GM21367 (cell line): ENCODE results near the gene STMN3.
A peak's percentile ranks its signal among the peaks of the same experiment; 100 is the strongest.
"Not testable (repeated sequence)": the region's sequence is repeated elsewhere in the genome, so short reads cannot be mapped to it uniquely, and the experiment has no call there.

Experiments used
- ATAC-seq: cut with Tn5 transposase; IDR thresholded peaks from one replicate; pipeline ENCODE4 v1.9.1; 2021; ENCODE audit not compliant: unreplicated experiment

Gene STMN3

DNA sequence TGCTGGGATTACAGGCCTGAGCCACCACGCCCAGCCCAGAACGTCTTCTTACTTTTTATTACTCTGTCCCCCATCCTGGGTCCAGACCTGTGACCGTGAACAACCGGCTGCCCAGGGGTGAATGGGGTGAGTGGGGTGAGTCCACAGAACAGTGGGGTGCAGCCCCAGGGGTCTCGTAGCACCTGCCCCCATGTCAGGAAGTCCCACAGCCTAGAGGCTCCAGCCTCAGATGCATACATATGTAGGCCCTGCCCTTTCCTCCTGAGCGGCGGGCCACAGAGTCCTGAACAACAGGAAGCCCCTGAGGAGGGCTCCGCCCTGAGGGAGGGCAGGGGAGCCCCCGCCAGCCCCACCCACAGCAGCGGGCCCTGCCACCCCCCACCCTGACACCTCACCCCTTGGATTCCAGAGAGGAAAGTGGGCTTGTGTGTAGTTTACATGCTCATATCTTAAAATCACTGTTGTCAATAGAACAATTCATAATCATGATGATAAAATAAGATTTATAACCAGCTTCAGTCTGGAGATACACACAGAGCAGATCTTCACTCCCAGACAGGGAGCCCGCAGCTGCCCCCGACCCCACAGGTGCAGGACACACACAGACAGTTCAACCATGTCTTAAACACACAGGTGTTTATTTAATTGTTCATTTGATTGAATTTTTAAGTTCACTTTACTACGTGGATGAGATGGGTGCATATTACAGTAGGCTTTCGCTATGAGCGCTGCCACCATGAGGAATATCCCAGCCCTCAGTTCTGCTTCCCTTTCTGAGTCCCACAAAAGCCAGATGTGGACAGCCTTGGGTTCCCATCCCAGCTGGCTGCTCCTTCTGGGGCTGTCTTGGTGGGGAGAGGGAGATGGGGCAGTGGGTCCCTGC is 13.9 kb downstream of the STMN3 start:
- no peak for ATAC-seq

DNA sequence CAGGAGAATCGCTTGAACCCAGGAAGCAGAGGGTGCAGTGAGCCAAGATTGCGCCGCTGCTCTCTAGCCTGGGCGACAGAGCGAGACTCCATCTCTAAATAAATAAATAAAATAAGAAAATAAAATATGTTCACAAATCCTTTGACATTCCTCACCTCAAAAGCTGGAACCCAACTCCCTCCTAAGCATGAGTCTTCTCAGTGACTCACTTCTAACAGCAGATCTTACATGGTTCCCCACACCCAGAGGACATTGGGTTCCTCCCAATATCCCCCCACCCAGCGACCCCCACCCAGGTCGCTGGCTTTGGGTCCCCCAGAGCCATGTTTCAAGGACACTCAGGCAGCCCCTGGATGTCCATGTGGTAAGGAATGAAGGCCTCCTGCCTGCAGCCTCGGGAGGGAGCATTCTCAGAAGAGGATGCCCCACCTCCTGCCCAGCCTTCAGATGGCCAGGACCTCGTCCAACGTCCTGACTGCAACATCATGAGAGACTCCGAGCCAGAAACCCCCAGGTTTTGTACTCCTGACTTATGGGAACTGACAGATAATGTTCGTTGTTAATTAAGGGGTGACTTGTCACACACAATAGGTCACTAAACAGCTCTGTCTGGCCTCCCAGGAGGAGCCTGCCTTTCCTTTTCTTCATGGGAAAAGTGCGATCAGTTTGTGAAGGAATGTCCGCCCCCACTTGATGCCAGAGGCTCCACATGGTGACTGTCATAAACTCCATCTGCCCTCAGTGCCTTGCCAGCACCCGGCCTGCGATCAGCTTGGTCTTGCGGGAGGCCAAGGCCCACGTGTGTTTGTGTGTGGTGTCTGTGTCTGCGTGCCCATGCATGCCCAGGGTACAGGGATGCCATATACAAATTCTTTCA is 16.2 kb downstream of the STMN3 start:
- ATAC-seq = no peak

DNA sequence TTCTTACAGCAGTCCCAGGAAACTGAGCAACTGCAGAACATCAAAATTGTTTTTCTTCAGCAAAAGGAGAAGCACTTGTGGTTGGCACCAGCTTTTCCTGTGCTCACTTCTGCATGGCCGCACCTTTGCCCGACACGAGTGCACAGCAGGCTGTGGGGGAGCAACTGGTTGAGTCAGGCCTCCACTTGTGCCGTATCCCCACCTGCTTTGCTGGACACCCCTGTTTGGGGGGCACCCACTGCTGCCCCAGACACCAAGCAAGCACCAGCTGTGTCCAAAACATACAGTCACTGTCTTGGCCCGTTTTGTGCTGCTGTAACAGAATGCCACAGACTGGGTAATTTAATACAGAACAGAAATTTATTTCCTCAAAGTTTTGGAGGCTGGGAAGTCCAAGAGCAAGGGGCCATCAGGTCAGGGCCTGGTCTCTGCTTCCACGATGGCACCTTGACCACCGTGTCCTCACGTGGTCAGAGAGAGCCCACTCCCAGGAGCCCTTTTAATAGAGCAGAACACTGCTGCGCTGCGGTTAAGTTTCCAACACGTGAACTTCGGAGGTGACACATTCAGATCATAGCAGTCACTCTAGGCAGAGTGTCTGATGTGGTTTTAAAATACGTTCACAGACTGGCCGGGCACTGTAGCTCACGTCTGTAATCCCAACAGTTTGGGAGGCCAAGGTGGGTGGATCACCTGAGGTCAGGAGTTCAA is 17.6 kb downstream of the STMN3 start:
- ATAC-seq = no peak

DNA sequence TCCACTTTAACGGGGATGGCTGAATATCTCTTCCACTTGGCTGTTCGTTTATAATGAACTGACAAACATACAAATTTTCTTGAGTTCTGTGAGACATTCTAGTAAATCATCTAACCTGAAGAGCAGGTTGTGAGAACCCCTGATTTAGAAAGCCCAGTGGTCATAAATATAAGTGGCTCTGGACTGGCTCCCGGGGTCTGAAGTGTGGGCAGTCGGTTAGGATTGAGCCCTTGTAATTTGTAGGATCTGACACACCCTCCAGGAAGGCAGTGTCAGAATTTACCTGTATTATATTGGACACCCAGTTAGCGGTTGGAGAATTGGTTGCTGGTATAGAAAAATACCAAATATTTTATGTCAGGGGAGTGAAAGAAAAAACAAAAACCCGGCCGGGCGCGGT is 19.5 kb downstream of the STMN3 start:
- ATAC-seq = no peak

DNA sequence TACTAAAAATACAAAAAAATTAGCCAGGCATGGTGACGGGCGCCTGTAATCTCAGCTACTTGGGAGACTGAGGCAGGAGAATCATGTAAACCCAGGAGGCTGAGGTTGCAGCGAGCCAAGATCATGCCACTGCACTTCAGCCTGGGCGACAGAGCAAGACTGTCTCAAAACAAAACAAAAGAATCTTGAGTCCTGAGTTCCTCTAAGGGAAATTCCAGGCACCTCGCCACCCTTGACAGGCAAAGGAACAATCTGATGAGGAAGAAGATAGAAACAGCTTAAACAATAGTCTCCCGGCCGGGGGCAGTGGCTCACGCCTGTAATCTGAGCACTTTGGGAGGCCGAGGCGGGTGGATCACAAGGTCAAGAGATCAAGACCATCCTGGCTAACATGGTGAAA is 21.8 kb downstream of the STMN3 start:
- not testable (repeated sequence) for ATAC-seq

DNA sequence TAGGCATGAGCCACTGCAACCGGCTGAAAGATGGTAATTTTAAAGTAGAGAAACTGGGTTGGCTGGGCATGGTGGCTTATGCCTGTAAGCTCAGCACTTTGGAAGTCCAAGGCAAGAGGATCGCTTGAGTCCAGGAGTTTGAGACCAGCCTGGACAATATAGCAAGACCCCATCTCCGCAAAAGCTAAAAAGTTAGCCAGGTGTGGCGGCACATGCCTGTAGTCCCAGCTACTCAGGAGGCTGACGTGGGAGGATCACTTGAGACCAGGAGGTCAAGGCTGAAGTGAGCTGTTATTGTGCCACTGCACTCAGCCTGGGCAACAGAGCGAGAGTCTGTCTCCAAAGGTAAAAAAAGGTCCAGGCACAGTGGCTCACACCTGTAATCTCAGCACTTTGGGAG is 22.3 kb downstream of the STMN3 start:
- not testable (repeated sequence) for ATAC-seq

DNA sequence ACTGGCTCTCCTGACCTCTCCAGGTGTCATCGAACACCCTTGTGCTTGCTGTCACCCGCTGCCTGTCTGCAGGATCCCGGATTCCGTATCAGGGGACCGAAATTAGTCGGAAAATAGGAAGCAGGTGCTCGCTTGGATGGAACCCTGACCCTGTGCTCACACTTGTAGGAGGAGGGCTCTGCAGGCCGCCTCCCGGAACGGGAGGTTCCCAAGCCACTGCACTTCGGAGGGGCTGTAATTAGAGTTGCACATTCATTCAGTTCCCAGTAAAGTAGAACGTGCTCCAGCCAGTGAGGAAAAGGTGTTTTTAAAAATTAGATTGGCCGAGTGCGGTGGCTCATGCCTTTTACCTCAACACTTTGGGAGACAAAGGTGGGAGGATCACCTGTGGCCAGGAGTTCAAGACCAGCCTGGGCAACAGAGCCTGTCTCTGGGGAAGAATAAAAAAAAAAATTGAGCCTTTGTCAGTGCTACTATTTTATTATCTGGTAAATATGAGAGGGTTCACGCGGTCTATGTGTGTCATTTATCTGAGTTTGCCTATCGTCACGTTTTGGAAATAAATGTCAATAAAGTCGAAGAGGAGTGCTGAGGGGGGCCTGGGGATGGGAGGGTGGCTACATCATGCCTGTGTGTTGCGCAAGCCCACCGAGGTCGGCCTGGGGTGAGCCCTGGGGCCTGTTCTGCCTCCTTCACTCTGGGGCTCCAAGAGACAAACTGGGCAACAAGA is 24.8 kb downstream of the STMN3 start:
- ATAC-seq = no peak

DNA sequence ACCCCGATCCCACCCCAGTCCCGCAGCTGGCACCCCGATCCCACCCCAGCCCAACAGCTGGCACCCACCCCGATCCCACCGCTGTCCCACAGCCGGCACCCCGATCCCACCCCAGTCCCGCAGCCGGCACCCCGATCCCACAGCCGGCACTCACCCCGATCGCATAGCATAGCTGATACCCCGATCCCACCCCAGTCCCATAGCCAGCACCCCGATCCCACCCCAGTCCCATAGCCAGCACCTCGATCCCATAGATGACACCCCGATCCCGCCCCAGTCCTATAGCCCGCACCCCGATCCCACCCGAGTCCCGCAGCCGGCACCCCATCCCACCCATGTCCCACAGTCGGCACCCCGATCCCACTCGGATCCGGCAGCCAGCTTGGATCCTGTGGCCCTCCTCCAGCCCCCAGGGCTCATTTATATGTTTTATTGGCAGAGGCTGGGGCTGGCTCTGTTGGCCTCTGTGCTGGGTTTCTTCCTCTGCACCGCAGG is 25.4 kb downstream of the STMN3 start:
- no peak for ATAC-seq

DNA sequence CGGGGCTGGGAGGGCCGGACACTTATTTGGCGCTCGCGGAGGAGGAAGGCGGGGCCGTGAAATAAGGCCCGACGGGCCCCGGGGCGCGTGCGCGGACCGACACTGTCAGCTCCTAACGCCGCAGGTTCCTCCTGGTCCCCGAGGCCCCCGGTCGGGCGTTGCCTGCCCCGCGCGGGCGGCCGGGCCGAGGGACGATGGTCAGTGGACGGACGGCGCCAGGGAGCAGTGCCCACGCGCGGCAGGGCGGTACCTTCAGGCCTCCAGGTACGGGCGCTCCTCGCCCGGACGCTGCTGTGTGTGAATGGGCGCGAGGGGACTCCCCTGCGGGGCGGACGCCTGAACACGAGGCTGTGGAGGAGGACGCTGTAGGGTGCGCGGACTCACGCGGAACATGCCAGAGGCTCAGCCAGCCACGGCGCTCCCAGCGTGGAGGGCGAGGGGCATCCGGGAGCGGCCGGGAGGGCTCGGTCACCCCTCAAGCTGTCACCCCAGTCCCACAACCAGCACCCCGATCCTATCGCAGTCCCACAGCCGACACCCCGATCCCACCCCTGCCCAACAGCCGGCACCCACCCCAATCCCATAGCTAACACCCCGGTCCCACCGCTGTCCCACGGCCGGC is 26.0 kb downstream of the STMN3 start:
- ATAC-seq = peak; percentile 64

DNA sequence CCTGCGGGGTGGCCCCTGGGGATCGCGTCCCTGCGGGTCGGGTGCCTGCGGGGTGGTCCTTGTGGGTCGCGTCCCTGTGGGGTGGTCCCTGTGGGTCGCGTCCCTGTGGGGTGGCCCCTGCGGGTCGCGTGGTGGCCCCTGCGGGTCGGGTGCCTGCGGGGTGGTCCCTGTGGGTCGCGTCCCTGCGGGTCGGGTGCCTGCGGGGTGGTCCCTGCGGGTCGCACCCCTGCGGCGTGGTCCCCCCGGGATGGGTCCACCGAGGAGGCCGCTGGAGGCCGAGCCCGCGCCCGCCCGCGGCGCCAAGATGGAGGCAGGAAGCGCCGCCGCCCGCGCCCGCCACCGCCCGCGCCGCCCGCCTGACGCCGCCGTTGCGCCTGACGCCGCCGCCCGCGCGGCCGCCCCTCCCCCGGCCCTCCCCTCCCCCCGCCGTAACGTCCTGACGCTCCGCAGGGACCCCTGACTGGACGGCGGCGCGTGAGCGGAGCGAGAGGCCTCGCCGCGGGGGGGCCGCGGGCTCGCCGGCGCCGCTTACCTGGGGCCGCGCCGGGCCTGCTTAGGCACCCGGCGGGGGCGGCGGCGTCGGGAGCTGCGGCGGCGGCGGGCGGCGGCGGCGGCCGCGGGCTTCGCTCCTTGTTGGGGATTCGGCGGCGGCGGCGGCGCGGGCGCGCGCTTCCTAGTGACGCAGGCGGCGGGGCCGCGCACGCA is 26.6 kb downstream of the STMN3 start, which contains the start of gene GMEB2:
Gene GMEB2, minus strand, starts transcription at position 678 of the 705 bp plus-strand sequence. CDS start 7,704 bp downstream, outside the sequence.
- ATAC-seq = peak; percentile 32

DNA sequence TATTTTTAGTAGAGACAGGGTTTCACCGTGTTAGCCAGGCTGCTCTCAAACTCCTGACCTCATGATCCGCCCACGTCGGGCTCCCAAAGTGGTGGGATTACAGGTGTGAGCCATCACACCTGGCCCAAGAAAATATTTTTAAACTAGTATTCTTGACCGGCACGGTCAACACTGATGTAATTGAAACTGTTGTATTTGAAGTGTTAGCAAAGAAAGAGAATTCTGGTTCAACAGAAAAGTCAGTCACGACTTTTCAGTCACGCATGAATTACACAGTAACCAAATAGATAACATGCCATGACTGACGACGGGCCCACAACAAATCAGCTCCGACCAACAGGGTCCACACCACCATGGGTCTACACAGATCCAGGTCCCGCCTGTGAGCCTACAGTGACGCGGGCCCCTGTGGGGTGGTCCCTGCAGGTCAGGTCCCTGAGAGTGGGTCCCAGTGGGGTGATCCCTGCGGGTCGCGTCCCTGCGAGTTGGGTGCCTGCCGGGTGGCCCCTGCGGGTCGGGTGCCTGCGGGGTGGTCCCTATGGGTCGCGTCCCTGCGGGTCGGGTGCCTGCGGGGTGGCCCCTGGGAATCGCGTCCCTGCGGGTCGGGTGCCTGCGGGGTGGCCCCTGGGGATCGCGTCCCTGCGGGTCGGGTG is 27.3 kb downstream of the STMN3 start:
- no peak for ATAC-seq

DNA sequence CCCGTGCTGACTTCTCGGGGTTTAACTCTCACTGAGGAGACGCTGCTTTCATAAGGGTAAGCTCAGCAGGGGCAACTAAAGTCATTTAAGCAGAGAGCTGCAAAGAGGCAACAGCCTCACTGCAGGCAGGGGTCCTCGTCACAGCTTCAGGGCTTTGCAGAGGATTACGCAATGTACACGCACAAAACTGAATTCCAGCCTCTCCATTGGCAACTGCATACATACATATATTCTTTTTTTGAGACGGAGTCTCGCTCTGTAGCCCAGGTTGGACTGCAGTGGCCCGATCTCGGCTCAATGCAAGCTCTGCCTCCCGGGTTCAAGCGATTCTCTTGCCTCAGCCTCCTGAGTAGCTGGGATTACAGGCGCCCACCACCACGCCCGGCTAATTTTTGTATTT is 28.7 kb downstream of the STMN3 start:
- ATAC-seq = no peak

DNA sequence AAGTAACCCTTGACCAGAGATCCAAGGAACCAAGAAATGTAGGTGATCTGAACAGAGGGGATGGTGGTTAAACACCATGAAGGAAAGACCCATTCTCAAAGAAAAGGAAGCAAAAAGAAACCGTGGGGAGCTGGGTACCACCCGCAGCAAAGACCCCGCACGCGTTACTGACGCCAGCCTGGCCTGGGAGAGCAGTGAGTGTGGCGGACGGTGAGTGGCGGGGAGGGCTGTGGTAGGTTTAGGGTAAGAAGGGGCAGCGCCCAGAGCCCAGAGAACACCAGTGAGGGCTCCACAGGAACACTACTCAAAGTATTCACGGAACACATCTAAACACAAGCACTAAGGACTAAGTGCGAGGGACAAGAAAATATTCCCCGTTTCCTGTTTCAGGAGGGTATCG is 30.5 kb downstream of the STMN3 start:
- no peak for ATAC-seq

DNA sequence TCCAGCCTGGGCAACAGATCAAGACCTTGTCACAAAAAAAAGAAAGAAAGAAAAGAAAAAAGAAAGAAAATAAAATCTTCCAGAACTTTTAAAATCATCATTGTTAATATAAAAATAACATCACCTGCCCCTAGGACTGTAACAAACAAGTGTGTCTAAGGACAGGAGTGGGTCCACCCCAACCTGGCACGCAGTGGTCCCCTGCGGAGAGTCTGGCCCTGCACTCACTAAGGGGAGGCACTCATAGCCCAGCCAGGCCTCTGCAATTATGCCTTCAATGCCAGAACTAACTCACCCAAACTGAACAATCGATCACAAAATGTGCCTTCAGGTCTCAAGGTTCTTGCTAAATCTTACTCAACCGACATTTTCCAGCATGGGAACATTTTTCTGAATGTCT is 31.1 kb downstream of the STMN3 start:
- ATAC-seq = no peak

DNA sequence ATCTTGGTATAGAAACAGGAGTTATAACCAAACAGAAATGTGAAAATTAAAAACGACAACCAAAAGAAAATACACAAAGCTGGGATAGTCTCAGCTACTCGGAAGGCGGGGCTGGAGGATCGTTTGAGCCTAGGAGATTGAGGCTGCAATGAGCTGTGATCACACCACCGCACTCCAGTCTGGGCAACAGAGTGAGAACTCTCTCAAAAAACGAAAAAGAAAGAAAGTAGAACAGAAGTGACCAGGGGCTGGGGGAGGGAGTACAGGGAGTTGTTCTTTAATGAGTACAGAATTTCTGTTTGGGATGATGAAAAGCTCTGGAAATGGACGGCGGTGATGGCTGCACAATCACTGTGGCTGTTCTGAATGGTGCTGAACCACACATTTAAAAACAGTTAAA is 32.2 kb downstream of the STMN3 start:
- ATAC-seq = no peak

DNA sequence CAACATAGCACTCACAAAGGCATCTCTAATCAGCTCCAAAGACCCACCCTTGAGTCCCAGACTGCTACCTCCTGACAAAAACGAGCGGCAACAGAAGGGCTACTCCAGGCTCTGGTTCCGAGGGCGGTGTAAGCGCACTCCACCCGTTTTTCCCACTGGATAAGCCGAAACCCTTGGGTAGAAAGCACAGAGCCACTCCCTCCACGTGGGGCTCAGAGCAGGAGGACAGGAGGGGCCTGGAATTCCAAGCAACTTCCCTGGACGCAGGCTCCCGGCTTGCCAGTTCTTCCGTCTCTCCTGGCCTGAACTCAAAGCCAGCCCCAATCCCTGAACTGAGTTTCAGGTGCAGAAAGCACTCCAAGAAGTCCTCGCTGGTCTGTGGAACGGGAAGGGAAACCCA is 33.7 kb downstream of the STMN3 start:
- ATAC-seq = no peak

DNA sequence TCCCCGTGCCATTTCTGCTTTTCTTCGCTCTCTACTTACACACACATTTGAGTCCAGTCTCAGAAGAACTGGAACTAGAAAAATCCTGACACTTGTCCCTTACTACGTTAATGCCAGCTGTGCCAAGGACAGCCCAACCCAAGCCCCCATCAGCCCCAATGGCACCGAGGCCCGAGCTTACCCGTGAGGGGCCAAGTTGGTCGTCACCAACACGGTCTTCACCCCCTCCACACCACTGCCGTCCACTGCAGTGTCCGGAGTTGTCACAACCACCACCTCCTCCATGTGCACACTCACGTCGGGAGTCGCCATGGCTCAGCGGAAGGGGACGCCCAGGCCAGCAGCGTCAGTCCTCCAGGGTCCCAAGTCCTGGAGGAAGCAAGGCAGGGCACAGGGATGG is 34.1 kb downstream of the STMN3 start:
- no peak for ATAC-seq

DNA sequence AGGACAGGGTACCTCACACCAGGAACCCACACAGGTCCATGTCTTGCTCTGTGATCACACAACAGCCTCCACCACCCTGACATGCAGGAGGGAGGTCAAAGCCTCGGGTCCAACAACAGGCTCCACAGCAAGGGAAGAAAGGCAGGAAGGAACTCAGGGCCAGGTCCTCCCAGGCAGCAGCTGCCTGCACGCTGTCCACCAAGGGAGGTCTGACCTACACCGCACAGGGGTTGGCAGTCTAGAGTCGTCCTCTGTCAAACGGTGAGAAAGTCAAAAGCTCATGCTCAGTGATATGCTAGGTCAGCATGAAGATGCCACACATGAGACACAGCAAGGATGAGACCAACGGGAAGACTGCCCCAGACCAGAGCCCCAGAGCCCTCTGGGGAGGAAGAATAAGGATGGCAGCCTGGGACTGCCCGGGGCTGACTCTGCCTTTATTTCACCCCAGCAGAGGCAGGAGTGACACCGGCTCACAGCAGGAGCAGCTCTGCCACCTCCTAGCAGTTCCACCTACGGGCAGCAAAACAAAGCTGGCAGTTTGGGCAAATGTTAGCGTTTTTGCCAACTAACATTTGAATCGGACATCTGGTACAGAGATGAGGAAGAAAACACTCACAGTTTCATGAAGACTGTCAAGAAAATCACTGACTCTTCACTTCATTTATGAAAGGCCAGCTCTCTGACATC is 34.8 kb downstream of the STMN3 start:
- no peak for ATAC-seq
